GM18868 (cell line): ENCODE results near the gene DGCR8.

Experiments
- ATAC-seq: cut with Tn5 transposase; IDR thresholded peaks from one replicate; pipeline ENCODE4 v1.9.1; 2021; ENCODE audit warnings: mild to moderate bottlenecking, moderate library complexity; ENCODE audit not compliant: unreplicated experiment

Gene DGCR8

GRCh38 chr22:20052309-20053259, 27.5 kb upstream of the DGCR8 start:
- ATAC-seq, result no peak

- ATAC-seq, result no peak
Measured at GRCh38 chr22:20053407-20054033, 26.5 kb upstream of the DGCR8 start.

GRCh38 chr22:20054034-20054427, 26.0 kb upstream of the DGCR8 start:
- ATAC-seq, result no peak

GRCh38 chr22:20054485-20054884, 25.6 kb upstream of the DGCR8 start:
- no peak for ATAC-seq

GRCh38 chr22:20055144-20055543, 24.9 kb upstream of the DGCR8 start:
- ATAC-seq, result no peak

- no peak for ATAC-seq
Measured at GRCh38 chr22:20055654-20056053, 24.4 kb upstream of the DGCR8 start.

- no peak for ATAC-seq
Measured at GRCh38 chr22:20056161-20056560, 23.9 kb upstream of the DGCR8 start.

- ATAC-seq, result no peak
Measured at GRCh38 chr22:20056696-20057386, 23.2 kb upstream of the DGCR8 start.

GRCh38 chr22:20057596-20058268, 22.3 kb upstream of the DGCR8 start:
- no peak for ATAC-seq

- ATAC-seq, result no peak
Measured at GRCh38 chr22:20058989-20059770, 20.9 kb upstream of the DGCR8 start.

- ATAC-seq, result no peak
Measured at GRCh38 chr22:20060700-20061480, 19.2 kb upstream of the DGCR8 start.

GRCh38 chr22:20061481-20061861, 18.6 kb upstream of the DGCR8 start:
- ATAC-seq, result no peak

GRCh38 chr22:20062043-20062765, 17.8 kb upstream of the DGCR8 start:
- no peak for ATAC-seq

GRCh38 chr22:20062766-20063083, 17.3 kb upstream of the DGCR8 start:
- ATAC-seq, result no peak

GRCh38 chr22:20063271-20064139, 16.5 kb upstream of the DGCR8 start:
- ATAC-seq, result no peak

GRCh38 chr22:20064140-20064480, 15.9 kb upstream of the DGCR8 start:
- ATAC-seq, result no peak

GRCh38 chr22:20064545-20065262, 15.3 kb upstream of the DGCR8 start:
- no peak for ATAC-seq
